HG03354 (cell line): ENCODE measurements around the gene SHPK.

Experiments used
- ATAC-seq: cut with Tn5 transposase; IDR thresholded peaks from one replicate; pipeline ENCODE4 v1.9.1; 2021; ENCODE audit warnings: mild to moderate bottlenecking; ENCODE audit not compliant: unreplicated experiment, poor library complexity, severe bottlenecking

The SHPK gene

GRCh38 chr17:3663102-3664011 is 27.3 kb upstream of the SHPK start:
- no peak for ATAC-seq

GRCh38 chr17:3660311-3660891 is 24.4 kb upstream of the SHPK start:
- ATAC-seq: no peak

GRCh38 chr17:3659541-3660111 is 23.6 kb upstream of the SHPK start:
- ATAC-seq: no peak

GRCh38 chr17:3658784-3659449 is 22.9 kb upstream of the SHPK start:
- ATAC-seq: no peak

- ATAC-seq: no peak
Measured at GRCh38 chr17:3657874-3658783, 22.1 kb upstream of the SHPK start.

GRCh38 chr17:3657588-3657869 is 21.5 kb upstream of the SHPK start:
- ATAC-seq: no peak

GRCh38 chr17:3656755-3657587 is 20.9 kb upstream of the SHPK start:
- no peak for ATAC-seq

- ATAC-seq: no peak
Measured at GRCh38 chr17:3656353-3656752, 20.3 kb upstream of the SHPK start.

GRCh38 chr17:3655766-3656165 is 19.7 kb upstream of the SHPK start:
- no peak for ATAC-seq

- no peak for ATAC-seq
Measured at GRCh38 chr17:3647769-3648555, 11.9 kb upstream of the SHPK start.

GRCh38 chr17:3647251-3647650 is 11.2 kb upstream of the SHPK start:
- no peak for ATAC-seq

GRCh38 chr17:3645310-3645709 is 9.3 kb upstream of the SHPK start:
- no peak for ATAC-seq

GRCh38 chr17:3643889-3644349 is 7.9 kb upstream of the SHPK start:
- ATAC-seq: no peak

GRCh38 chr17:3641717-3642486 is 5.9 kb upstream of the SHPK start:
- ATAC-seq: no peak

- ATAC-seq: no peak
Measured at GRCh38 chr17:3641014-3641413, 5.0 kb upstream of the SHPK start.

GRCh38 chr17:3639981-3640596 is 4.0 kb upstream of the SHPK start:
- no peak for ATAC-seq

GRCh38 chr17:3636908-3637373 is 891 bp upstream of the SHPK start:
- ATAC-seq: no peak
